NCI-H446 treated with DMSO at 0.1 percent for 48 hours (cell line): Measurements from ENCODE around the gene RAC3.
"Not testable (repeated sequence)": the region's sequence is repeated elsewhere in the genome, so short reads cannot be mapped to it uniquely, and the experiment has no call there.

ENCODE experiments used
- DNase-seq: peaks from one replicate; lab custom pipeline; 2025; lab: John Stamatoyannopoulos, UW

Gene RAC3

DNA sequence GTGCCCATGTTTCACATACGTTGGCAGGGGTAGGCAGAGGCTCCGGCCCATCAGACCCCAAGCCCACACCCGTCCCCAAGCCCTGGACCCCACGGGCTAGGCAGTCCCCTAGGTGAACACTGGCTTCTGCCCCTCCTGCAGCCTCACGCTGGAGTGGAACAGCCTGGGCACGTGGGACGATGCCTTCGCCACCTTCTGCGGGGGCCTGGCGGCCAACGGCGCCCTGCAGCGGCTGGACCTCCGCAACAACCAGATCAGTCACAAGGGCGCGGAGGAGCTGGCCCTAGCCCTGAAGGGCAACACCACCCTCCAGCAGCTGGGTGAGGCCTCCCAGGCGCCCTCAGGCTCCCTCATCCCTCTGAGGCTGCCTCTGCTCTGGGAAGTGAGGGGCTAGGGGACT is 6.6 kb upstream of the RAC3 start:
- DNase-seq, result no peak

DNA sequence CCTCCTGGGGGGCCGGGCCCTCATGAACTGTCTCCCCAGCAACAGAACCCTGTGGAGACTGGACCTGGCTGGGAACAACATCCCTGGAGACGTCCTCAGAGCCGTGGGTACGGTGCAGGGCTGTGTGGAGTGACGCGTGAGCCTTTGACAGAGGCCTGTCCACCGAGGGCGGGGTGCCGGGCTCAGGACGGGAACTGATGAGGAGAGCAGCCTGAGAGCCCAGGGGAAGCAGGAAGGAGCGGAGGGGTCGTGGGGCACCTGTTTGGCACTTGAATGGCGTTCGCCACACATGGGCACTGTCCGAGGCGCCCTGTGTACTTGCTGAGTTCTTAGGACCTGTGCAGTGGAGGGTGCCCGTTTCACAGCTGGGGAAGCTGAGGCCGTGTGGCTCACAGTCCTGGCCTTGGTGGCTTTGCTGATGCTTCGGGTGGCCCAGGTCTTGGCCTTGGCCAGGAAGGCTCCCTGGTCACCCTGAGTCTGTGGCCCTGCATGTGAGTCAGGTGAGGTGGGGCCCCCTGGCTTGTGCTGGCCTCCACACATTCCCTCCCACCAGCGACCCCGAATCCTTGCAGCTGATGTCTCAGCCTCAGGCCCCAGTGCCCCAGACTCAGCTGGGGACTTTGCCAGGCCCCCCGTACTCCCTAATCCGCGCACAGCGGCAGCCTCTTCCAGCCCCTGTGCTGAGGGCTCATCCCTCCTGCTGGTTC is 5.9 kb upstream of the RAC3 start:
- no peak for DNase-seq

DNA sequence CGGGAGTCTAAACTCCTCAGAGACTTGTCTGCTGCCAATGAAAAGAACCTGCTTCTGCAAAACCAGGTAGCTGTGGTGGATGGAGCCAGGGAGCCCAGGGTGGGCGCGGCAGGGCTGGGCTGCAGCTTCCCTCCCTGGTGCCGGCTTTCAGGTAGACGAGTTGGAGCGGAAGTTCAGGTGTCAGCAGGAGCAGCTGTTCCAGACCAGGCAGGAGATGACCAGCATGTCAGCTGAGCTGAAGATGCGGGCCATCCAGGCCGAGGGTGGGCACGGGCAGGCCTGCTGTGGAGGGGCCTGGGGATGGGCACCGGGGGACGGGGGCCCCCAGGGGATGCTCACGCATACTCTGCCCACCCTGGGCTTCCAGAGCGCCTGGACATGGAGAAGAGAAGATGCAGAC is 3.2 kb upstream of the RAC3 start:
- DNase-seq, result no peak

DNA sequence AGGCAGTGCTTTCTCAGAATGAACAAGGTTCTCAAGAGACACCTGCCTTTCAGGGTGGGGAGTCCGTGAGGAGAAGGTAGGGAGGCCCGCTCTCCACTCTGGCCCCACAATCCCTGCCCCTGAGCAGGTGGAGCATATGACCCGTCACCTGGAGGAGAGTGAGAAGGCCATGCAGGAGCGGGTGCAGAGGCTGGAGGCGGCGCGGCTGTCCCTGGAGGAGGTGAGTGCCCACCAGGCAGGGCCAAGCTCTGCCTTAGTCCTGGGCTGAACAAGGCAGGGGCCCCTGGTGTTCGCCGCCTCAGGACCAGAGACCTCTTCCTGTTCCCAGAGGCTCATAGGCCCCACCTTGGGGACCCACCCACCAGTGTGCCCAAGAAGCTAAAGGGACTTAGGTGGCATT is 2.5 kb upstream of the RAC3 start:
- no peak for DNase-seq

DNA sequence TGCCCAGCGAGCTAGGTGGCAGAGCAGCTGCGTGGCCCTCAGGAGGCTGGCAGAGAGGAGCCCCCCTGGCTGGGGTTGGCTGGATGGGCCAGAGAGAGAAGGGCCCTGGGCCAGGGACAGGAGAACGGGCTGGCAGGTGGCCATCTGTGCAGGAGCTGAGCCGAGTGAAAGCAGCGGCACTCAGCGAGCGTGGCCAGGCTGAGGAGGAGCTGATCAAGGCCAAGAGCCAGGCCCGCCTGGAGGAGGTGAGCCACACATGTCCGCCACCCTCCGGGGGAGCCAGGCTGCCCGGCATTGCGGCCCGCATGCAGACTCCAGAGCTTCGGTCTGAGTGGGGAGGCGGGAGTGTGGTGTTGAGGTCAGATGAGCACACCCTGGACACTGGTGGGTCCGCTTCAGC is 2.1 kb upstream of the RAC3 start:
- DNase-seq, result peak; percentile 73

DNA sequence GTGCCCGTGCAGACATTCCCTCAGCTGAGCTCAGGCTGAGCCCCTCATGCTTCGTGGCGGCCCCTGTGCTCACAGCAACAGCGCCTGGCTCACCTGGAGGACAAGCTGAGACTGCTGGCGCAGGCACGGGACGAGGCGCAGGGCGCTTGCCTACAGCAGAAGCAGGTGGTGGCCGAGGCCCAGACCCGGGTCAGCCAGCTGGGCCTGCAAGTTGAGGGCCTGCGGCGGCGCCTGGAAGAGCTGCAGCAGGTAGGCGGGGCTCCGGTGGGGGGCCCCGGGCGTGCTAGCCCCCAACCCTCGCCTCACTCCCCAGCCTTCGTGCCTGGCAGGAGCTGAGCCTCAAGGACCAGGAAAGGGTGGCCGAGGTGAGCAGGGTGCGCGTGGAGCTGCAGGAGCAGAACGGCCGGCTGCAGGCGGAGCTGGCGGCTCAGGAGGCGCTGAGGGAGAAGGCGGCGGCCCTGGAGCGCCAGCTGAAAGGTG is 1.4 kb upstream of the RAC3 start:
- DNase-seq, result no peak

DNA sequence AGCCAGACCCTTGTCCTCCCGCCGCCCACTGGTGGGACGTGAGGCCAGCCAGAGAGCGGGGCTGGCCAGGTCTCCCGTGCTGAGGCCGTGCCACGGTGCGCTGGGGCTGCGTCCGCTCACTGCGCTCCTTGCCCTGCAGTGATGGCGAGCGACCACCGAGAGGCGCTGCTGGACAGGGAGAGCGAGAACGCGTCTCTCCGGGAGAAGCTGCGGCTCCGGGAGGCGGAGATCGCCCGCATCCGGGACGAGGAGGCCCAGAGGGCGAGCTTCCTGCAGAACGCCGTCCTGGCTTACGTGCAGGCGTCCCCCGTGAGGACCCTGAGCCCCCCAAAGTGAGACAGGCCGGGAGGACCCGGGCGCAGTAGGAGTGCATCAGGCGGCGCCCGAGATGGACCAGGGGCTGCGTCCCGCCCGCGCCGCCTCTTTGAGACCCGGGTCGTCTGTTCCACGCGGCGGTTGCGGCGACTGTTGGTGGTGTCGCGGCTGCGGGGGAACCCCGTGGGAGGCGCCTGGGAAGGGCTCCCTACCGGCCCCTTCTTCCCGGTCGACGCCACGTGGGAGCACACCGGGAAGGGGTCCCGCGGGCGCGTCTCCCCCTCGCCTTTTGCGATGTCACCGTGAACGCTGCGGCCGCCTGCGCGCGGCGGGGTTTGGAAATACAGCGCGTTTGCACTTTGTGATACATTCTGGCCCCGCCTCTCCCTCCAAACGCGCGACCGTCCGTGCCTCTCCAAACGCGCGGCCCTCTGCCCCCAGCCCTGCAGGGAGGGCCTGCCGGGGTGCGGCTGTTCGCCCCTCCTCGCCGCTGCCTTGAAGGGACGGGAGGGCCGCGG is 792 bp upstream of the RAC3 start:
- DNase-seq, result peak; percentile 28

DNA sequence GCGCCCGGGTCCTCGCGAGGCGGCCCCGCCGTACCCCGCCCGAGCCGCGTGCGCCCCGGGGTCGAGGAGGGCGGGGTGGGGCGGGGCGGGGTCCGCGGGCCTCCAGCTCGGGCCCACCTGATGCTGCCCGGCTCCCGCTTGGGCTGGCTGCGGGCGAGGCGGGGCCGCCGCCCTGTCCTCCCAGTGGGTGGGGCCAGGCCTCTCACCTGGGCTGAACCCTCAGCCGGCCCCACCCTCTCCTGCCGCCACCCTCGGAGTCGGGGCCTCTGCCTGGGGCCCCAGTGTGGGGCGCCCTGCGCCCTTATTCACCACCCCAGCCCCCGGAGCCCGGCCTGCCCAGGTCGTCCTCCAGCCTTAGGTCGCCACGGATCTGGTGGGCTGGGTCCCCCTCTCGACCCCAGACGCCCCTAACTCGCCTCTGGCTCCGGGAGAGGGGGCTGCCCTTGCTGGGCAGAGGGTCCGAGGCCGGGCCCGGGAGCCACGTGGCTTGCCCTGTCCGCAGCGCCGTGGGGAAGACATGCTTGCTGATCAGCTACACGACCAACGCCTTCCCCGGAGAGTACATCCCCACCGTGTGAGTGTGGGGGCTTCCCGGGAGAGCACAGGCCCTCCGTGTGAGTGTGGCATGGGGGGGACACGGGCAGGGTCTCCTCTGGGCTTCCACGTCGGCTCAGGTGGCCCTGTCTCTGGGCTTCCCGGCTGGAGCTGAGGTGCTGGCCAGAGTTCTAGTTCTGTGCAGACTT is 578 bp downstream of the RAC3 start:
- DNase-seq, result no peak

DNA sequence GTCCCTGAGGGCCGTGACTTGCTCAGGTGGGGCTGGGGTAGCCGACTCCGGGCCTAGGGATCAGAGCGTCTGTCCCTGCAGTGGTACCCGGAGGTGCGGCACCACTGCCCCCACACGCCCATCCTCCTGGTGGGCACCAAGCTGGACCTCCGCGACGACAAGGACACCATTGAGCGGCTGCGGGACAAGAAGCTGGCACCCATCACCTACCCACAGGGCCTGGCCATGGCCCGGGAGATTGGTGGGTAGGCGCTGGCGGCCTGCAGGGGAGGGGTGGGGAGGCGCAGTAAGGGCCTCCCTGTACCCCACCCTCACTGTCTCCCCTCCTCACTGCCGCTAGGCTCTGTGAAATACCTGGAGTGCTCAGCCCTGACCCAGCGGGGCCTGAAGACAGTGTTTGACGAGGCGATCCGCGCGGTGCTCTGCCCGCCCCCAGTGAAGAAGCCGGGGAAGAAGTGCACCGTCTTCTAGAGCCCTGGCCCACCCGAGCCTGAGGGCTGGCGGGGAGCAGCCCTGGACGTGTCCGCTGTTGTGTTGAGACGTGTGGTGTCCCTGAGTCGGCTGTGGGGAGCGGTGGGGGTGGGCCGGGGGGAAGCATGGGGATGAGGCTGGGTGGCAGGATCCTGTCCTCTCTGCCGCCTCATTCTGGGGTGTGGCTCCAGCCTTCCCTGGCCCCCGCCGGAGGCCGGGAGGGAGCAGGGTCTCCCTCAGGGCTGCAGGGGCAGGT is 2.0 kb downstream of the RAC3 start:
- no peak for DNase-seq

DNA sequence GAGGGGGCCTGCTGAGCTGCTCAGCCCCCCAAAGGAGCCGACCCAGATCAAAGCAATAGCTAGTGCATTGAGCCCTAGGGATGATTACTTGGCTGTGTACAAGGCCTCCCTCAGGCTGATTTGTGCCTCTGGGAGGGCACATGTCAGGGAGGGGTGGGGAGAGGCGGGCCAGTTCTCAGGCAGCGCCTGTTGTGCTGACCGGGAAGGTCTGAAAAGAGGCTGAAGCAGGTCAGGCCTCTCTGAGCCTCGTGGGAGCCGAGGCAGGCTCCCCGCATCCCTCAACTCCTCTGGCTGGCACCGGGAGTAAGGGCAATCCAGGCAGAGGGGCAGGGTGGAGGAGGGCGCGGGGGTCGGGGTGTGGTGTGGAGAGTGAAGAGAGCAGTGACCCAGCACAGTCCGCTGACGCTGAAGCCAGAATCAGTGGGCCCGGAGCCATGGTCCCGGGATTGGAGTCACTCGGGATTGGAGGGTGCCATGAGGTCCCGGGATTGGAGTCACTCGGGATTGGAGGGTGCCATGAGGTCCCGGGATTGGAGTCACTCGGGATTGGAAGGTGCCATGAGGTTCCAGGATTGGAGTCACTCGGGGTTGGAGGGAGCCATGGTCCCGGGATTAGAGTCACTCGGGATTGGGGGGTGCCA is 3.0 kb downstream of the RAC3 start:
- DNase-seq, result no peak

DNA sequence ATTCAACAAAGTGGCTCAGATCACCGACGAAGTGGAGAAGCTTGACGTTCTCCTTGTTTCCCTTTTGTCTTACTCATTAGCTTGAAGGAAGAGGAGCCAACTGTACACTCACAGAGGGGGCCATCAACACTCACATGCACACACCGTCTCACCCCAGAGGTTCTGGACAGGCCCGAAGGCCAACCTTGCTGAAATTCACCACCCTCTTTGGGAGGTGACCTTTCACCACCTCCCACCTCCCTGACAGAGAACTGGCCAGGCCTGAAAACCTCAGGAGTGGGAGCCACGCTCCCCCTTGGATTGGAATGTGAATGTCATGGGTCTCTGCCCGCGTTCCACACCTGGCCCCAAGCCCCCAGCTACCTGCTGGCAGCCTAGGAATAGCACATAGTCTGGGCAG is 4.0 kb downstream of the RAC3 start:
- DNase-seq, result no peak

DNA sequence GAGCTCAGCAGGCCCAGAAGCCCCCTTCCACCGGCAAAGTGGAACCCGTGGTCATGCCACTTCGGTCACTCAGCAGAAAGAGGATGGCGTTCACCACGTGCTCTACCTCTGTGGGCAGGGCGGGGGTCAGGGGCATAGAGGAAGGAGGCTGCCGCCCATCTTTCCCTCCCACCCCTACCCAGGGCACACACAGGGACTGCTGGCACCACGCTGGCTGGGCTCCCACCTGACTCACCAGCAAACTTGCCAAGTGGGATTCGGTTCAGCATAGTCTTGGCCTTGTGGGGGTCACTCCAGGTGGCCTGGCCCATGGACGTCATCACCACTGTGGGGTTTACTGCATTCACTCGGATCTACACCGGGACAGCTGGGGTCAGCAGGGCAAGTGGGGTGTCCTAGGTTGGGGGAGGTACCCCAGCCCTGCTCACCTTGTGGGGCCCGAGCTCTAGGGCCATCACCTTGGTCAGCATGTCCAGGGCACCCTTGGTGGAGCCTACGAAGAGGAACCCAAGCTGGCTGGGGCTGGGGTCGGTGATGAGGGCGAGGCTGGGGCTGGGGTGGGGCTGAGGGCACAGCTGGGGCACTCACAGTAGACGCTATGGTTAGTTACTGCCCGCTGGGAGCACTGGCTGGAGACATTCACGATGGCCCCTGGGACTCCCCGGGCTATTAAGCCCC is 4.6 kb downstream of the RAC3 start:
- no peak for DNase-seq

DNA sequence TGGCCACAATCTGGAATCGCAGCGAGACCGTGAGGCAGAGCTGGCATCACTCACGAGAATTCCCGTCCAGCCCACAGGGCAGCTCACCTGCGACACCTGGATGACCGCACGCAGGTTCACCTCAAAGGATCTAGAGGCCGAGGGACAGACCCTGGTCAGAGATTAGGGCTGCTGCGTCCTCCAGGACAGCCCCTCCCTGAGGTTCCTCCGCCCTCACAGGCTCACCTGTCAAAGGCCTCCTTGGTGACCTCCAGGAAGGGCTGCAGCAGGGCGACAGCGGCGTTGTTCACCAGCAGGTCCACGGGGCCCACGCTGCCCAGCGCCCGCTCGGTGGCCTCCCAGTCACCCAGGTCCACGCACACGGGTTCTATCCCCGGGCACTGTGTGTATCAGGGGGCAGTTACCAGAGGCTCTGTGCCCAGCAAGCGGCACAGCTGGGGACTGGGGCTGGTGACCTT is 5.2 kb downstream of the RAC3 start:
- DNase-seq, result no peak

DNA sequence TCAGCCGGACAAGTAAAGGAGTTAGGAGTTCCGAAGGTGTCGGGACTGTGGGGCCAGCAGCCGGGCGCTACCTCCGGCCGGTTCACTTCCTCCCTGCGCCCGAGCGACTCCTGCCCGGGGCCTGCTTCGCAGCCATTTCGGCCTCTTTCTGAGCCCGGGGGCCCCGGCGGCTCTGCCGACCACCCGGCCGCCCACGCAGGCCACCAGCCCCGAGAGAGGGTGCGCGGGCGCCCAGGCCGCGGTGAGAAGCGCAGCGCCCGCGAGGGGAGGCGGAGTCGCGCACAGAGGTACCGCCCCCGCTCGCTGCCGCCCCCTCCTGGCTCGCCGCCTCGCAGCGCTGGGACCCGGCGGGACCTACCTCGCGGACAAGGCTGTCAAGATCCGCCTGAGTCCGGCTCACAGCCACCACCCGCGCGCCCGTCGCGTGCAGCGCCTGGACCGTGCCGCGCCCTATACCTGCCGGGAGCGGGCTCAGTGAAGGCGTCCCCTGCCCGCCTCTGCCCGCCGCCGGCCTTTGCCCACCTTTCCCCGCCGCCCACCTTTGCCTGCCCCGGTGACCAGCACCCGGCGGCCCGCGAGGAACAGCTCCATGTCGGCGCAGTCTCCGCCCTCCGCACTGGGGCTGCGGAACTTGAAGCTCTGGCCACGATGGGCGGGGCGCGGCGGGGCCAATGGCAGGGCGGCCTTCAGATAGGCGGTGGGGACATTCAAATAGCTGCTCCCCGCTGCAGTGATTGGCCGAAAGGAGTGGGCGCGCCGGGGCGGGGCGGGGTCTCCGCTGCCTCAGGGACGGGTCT is 5.8 kb downstream of the RAC3 start, which contains the start of gene DCXR:
Gene DCXR (minus strand): TSS at position 606 of the 797 bp plus-strand sequence. CDS start 15 bp downstream, at position 591.
- DNase-seq, result peak; percentile 95

DNA sequence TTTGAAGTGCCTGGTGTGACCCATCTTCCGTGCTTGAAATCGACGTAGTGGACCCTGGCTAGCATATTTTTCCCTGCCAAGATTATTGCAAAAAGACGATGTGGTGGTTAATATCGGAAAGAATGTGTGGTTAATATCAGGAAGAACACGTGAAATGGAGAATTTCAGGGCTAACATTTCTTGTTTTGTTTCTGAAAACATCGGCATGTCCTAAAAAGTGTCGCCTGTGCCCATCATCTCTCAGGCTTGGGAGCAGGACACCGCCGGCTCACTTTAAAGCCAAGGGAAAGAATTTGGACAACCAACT is 6.4 kb downstream of the RAC3 start:
- DNase-seq, result no peak

DNA sequence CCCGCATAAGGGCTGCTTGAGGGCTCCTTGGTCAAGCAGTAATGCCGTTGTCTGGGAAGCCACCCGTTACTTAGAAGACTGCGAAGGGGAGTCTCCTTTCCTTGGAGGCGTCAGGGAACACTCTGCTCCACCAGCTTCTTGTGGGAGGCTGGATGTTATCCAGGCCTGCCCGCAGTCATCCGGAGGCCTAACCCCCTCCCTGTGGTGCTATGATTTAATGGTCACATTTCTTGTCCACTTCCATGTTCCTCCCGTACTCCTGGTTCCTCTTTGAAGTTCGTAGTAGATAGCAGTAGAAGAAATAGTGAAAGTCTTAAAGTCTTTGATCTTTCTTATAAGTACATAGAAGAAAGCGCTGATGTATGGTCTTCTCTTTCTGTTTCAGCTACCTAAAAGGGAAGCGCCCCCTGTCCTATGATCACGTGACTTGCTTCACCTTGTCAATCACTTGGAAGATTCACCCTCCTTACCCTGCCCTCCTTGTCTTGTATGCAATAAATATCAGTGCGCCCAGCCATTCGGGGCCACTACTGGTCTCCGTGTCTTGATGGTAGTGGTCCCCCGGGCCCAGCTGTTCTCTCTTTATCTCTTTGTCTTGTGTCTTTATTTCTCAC is 7.4 kb downstream of the RAC3 start:
- DNase-seq, result not testable (repeated sequence)

DNA sequence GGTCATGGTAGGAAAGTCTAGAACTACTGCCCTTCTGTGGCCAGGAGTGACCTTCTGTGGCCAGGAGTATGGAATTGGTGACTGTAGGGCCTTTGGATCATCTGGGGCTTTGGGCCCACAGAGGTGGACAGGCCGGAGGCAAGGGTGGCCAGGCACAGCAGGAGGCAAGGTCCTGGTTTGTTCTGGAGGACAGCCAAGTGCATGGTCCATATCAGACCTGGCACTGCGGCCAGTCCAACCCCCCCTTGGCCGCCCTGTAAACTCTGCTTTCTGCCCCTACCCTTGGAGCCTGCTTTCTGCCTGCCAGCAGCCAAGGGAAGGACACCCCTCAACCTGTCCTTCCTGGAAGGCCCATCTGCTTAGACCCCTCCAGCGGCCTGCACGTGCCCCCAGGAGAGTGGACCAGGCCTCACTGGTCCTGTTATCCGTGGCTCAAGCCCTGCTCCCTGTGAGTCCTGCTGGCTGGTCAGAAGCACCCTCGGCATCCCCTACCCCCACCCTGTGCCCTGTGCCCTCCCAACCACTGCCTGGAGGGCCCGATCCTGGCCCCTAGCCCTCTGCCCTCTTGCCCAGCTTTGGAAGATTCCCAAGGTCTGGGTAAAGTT is 8.3 kb downstream of the RAC3 start:
- DNase-seq, result no peak

DNA sequence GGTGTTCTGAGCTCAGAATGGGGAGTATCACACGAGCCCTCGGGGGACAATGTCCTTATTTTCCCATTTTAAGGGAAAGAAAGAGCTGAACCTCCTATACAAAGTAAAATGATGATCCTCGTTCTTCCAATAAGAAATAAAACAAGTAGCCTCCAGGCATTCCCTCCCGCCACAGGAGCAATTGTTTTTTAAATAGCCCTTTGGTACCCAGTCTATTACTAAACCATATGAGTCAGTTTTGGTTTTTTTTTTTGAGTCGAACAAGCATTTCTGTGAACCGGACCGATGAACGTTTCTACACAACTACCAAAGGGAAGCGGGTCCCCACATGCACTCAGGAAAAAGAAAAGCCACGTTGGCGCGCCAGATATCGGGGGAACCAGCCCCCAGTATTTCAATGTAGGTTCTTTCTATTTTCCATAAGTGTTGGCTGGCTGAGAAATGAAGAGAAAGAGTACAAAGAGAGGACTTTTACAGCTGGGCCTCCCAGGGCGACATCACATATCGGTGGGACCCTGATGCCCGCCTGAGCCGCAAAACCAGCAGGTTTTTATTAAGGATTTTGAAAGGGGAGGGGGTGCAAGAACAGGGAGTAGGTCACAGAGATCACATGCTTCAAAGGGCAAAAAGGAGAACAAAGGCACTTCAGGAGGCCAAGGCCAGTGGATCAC is 9.8 kb downstream of the RAC3 start:
- DNase-seq, result no peak

DNA sequence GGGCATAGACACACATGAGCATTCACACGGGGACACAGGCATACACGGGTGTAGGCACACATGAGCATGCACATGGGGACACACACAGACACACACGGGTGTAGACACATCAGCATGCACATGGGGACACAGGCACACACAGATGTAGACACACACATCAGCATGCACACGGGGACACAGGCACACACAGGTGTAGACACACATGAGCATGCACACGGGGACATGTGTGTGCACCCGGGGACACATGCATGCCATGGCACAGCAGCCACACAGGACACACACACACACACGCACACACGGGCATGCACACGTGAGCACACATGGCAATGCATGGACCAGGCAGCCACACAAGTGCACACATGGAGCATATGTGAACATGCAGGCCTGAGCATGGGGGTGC is 11.2 kb downstream of the RAC3 start:
- DNase-seq, result no peak
